Uterus (tissue), 2 donors: ENCODE results near the gene OCA2.

Experiments used
- CTCF ChIP-seq, 4 experiments: fragments of 200-600 bp in 2 of 4; fragments of 450-650 bp in 2 of 4; sonication (generic) in 2 of 4; IDR thresholded peaks; one replicate each; pipeline ENCODE4 v1.5.1; 2016 to 2019; ENCODE audit warnings: antibody characterized with exemption in 4 of 4, mild to moderate bottlenecking in 2 of 4, moderate library complexity in 1 of 4
- POLR2A ChIP-seq, 2 donors: fragments of 450-650 bp; IDR thresholded peaks; one replicate each; pipeline ENCODE4 v1.6.1; 2016; ENCODE audit warnings: antibody characterized with exemption in 2 of 2, mild to moderate bottlenecking in 1 of 2, moderate library complexity in 1 of 2

GRCh38 chr15:28118531-28118930, 19.4 kb upstream of the OCA2 start:
- TF ChIP-seq CTCF (IDR thresholded peaks at IDR 0.05) (no peak), POLR2A (IDR thresholded peaks at IDR 0.05) (no peak)
